ENCODE data around the gene DES. TPM values are rescaled to one million over a fixed set of nuclear protein-coding genes. Genes with fewer than 3 reads are reported as not detected.

Gene DES
- total RNA-seq, 4 donors from 2014 or later: 19.4 to 163 (median 37.8) TPM

GRCh38 chr2:219396863-219397457 lies 21.2 kb upstream of the DES start:
- WGBS, 2 donors: 59 to 64% methylated on average over 6 of the region's 6 CpGs
- TF ChIP-seq POLR2A (IDR thresholded peaks at IDR 0.05): no peak
- no peak for TF ChIP-seq CTCF (IDR thresholded peaks at IDR 0.05)
- no peak for DNase-seq (ENCODE audit: low spot score in 2 of 2)
- no peak overlapping the region for H3K4me3 ChIP-seq (ENCODE audit: low read depth, poor library complexity, severe bottlenecking)
- intact Hi-C loops (cut with DNase I; ENCODE audit: low total_unique reads): no loop called here

GRCh38 chr2:219398721-219399363 lies 19.3 kb upstream of the DES start:
- H3K4me3 ChIP-seq (ENCODE audit: low read depth, poor library complexity, severe bottlenecking): no peak overlapping the region
- 47 to 62% methylated on average over 5 of the region's 5 CpGs for WGBS, 2 donors
- TF ChIP-seq POLR2A (IDR thresholded peaks at IDR 0.05): no peak
- intact Hi-C loops (cut with DNase I; ENCODE audit: low total_unique reads): no loop called here
- no peak for DNase-seq (ENCODE audit: low spot score in 2 of 2)

- H3K4me3 ChIP-seq (ENCODE audit: low read depth, poor library complexity, severe bottlenecking): no peak overlapping the region
- DNase-seq (ENCODE audit: low spot score in 2 of 2): no peak
- WGBS, 2 donors: 68 to 75% methylated on average over 14 of the region's 14 CpGs
- TF ChIP-seq CTCF (IDR thresholded peaks at IDR 0.05) (no peak), POLR2A (IDR thresholded peaks at IDR 0.05) (no peak)
- intact Hi-C loops (cut with DNase I; ENCODE audit: low total_unique reads): no loop called here
These were observed 18.3 kb upstream of the DES start for GRCh38 chr2:219399716-219400478.

- DNase-seq (ENCODE audit: low spot score in 2 of 2): no peak
- TF ChIP-seq POLR2A (IDR thresholded peaks at IDR 0.05) (no peak), CTCF (IDR thresholded peaks at IDR 0.05) (no peak)
- intact Hi-C loops (cut with DNase I; ENCODE audit: low total_unique reads): no loop called here
- H3K4me3 ChIP-seq (ENCODE audit: low read depth, poor library complexity, severe bottlenecking): no peak overlapping the region
- WGBS, 2 donors: 55 to 58% methylated on average over 6 of the region's 6 CpGs
These were observed 17.6 kb upstream of the DES start for GRCh38 chr2:219400562-219400961.

- no peak for TF ChIP-seq CTCF (IDR thresholded peaks at IDR 0.05)
- no peak for TF ChIP-seq POLR2A (IDR thresholded peaks at IDR 0.05)
- 90 to 91% methylated on average over 8 of the region's 8 CpGs for WGBS, 2 donors
- DNase-seq (ENCODE audit: low spot score in 2 of 2): no peak
- H3K4me3 ChIP-seq (ENCODE audit: low read depth, poor library complexity, severe bottlenecking): no peak overlapping the region
- intact Hi-C loops (cut with DNase I; ENCODE audit: low total_unique reads): no loop called here
These were observed 16.6 kb upstream of the DES start for GRCh38 chr2:219401606-219402005.
